ENCODE data around the gene CPTP.

CPTP gene

DNA sequence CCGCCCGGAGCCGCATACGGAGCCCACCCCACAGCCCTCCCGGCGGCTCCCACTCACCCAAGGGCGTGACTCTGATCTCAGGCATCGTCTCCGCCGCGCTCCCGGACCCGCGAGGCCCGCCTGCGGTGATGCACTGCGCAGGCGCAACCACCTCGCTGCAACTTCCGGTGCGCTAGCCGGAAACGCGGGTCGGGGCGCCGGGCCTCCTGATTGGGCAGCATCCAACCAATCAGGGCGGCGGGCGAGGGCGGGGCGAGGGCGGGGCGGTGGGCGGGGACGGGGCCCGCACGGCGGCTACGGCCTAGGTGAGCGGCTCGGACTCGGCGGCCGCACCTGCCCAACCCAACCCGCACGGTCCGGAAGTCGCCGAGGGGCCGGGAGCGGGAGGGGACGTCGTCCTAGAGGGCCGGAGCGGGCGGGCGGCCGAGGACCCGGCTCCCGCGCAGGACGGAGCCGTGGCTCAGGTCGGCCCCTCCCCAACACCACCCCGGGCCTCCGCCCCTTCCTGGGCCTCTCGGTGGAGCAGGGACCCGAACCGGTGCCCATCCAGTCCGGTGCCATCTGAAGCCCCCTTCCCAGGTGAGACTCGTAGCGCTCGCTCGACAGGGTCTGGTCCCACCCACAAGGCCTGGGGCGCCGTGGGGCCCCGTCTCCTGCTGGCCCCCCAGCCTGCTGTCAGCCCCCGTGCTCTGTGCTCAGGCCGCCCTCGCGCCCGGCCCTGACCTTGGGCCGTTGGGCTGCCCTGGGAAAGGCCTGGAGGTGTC lies at the start of gene CPTP, which contains the start of gene INTS11:
Gene CPTP, plus strand, starts transcription at position 279 of the 764 bp plus-strand sequence. CDS start 2,109 bp downstream, outside the sequence.
Gene INTS11, minus strand, starts transcription at position 137 of the 764 bp plus-strand sequence. Its CDS starts 52 bp downstream, at position 85.
- peak; percentile 96 for DNase-seq (ENCODE audit: low read depth)

DNA sequence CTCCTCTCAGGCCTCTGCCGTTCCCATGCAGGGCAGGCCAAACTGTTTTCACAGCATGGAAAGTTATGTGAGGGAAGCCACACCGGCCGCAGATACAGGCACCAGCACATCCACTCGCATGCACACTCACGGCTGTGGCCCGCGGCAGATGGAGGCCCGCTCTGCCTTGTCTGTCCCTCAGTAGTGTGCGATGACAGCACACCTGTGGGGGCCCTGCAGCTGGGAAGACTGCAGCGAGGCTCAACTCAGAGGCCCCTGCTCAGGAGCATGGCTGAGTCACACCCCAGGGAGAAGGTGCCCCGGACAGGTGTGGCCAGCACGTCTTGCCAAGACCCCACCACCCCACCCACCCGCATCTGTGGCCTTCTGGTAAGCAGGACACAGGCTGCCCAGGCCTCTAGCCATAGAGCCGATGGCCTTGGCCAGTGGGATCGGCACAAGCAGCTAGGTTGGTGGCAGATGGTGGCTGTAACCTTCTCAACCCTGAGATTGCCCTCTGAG lies 49.6 kb upstream of the CPTP start:
- no peak for DNase-seq (ENCODE audit: low read depth)

- no peak for DNase-seq (ENCODE audit: low read depth)
These were observed 48.8 kb upstream of the CPTP start for GRCh38 chr1:1275836-1276235.

- no peak for DNase-seq (ENCODE audit: low read depth)
These were observed 46.0 kb upstream of the CPTP start for GRCh38 chr1:1278620-1279019.

DNA sequence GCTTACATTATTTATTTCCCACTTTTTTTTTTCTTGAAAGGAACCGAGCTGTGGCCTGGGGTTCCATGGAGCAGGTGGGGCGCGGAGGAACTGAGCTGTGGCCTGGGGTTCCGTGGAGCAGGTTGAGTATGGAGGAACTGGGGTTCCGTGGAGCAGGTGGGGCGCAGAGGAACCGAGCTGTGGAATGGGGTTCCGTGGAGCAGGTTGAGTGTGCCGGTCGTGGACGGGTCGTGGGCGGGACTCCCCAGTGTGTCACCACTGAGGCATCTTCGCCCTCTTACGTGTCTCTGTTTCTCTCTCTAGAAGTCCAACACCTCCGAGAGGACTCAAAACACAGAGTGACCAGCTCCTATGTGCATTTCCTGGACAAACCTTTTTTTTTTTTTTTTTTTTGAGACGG lies 45.6 kb upstream of the CPTP start:
- DNase-seq (ENCODE audit: low read depth) = no peak

DNA sequence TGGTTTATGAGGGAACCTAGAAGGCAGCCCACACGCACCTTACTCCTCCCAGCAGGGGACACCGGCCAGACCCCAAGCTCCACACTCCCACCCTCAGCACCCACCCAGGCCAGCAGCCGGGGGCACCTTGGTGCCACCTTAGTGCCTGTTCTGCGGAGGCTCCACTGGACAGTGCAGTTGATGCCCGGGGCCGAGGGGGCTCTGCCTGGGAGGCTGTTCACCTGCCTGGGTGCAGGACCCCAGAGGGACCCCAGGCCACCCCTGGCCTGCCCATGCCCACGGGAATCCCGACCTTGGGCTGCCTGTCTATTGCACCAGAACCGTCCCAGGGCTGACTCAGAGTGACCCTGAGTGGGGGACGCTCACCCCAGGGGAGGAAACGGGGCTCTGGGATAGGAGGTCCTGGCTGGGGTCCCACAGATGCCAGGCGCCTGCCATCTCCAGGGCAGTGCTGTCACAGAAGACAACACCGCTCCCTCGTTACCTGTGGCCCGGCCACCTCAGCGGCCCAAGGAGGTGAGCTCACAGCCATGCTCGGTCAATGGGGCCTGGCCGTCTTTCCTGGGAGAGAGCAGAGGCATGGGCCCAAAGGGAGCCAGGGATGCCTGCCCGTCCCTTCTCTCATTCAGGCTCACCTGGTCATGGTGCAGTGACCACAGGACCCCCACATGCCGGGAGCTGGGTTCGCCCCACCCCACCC lies 43.7 kb upstream of the CPTP start:
- no peak for DNase-seq (ENCODE audit: low read depth)

DNA sequence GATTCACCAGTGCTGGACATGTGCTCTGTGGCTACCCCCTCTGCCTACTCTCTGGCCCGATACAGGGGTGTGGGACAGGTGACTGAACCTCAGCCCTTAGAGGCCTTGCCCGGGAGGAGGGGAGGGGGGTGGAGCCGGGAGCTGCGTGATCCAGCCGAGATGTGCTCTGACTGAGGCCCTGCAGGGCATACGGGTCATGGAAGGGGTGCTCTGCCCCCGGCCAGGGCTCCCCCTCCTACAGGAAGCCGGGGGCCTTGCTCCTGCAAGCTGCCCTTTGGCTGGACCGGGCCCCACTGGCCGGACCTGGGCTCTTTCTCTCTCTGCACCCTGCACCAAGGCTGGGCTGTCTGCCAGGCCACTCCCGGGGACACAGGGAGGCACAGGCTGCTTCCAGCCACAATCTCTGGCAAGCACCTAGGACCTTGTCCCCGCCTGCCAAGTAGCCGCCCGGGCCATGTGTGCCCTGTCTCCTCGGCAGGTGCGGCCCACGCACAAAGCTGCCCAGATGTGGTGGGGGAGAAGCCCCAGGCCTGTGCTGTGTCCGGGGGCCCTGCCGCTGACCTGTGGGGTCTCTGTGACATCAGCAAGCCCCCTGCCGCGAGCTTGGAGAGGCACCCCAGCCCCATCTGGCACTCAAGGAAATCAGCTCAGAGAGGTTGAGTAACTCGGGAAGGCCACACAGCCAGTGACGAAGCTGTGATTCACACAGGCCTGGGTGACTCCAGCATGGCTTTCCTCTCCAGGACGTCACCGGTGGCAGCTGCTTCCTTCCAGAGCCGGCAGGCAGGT lies 42.9 kb upstream of the CPTP start:
- DNase-seq (ENCODE audit: low read depth) = no peak

DNA sequence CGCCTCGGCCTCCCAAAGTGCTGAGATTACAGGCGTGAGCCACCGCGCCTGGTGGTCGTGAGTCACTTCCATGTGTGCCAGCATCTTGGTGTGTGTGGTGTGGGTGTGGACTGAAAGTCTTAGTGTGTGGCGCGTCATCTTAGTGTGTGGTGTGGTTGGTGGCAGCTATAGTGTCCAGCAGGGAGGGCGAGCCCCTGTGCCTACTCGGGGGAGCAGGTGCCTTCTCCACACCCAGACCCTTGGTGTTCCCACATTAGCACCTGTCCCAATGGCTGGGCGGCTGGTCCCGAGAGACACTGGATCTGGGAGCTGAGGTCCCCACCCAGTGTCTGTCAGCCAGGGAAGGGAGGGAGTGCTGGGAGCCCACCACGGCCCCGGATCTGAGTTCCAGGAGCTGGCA lies 41.6 kb upstream of the CPTP start:
- DNase-seq (ENCODE audit: low read depth) = no peak

- DNase-seq (ENCODE audit: low read depth) = no peak
These were observed 40.8 kb upstream of the CPTP start for GRCh38 chr1:1283821-1284220.

- DNase-seq (ENCODE audit: low read depth) = no peak
These were observed 40.1 kb upstream of the CPTP start for GRCh38 chr1:1284221-1285101.

- no peak for DNase-seq (ENCODE audit: low read depth)
These were observed 39.5 kb upstream of the CPTP start for GRCh38 chr1:1285102-1285571.

DNA sequence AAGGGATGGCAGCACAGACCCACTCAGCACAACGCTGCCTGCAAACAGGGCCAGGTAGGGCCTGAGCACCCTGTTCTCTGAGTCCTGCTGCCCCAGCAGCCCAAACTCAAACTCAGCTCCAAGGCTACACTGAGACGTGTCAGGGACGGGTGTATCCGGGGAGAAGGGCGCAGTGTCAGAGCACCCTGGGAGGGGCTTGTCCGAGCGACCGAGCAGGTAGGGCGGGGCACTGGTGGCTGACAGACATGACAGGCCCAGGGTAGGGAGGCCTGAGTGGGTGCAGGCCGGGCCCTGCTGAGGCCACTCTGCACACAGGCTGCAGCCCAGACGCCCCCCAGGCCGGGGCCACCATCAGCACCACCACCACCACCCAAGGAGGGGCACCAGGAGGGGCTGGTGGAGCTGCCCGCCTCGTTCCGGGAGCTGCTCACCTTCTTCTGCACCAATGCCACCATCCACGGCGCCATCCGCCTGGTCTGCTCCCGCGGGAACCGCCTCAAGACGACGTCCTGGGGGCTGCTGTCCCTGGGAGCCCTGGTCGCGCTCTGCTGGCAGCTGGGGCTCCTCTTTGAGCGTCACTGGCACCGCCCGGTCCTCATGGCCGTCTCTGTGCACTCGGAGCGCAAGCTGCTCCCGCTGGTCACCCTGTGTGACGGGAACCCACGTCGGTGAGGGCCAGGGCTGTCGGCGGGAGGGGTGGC lies 38.8 kb upstream of the CPTP start:
- no peak for DNase-seq (ENCODE audit: low read depth)

GRCh38 chr1:1286313-1287261 lies 38.0 kb upstream of the CPTP start:
- no peak for DNase-seq (ENCODE audit: low read depth)

- DNase-seq (ENCODE audit: low read depth) = no peak
These were observed 37.1 kb upstream of the CPTP start for GRCh38 chr1:1287288-1288110.

DNA sequence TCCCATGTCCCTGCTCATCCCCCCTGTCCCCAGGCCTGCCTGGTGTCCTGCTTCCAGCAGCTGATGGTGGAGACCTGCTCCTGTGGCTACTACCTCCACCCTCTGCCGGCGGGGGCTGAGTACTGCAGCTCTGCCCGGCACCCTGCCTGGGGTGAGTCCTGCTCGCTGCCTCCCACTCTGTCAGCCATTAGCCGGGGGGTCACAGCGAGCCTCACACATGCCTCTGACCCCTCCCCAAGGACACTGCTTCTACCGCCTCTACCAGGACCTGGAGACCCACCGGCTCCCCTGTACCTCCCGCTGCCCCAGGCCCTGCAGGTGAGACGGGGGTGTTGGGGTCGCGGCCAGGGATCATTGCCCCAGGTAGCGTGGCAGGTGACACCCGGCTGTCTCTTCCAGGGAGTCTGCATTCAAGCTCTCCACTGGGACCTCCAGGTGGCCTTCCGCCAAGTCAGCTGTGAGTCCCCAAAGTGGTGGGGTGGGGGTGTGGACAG lies 34.3 kb upstream of the CPTP start:
- DNase-seq (ENCODE audit: low read depth) = peak; percentile 61

DNA sequence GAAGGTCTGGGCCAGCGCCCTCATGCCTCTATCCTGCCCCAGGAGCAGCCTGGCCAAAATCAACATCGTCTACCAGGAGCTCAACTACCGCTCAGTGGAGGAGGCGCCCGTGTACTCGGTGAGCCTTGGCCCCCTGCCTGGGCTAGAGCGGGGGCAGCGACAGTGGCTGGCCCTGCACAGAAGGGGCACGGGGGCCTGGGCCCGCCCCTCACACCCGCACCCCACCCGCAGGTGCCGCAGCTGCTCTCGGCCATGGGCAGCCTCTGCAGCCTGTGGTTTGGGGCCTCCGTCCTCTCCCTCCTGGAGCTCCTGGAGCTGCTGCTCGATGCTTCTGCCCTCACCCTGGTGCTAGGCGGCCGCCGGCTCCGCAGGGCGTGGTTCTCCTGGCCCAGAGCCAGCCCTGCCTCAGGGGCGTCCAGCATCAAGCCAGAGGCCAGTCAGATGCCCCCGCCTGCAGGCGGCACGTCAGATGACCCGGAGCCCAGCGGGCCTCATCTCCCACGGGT lies 33.5 kb upstream of the CPTP start:
- DNase-seq (ENCODE audit: low read depth) = no peak

GRCh38 chr1:1291548-1292441 lies 32.8 kb upstream of the CPTP start:
- peak; percentile 68 for DNase-seq (ENCODE audit: low read depth)
